ENCODE data around the gene NOM1.

NOM1 gene

DNA sequence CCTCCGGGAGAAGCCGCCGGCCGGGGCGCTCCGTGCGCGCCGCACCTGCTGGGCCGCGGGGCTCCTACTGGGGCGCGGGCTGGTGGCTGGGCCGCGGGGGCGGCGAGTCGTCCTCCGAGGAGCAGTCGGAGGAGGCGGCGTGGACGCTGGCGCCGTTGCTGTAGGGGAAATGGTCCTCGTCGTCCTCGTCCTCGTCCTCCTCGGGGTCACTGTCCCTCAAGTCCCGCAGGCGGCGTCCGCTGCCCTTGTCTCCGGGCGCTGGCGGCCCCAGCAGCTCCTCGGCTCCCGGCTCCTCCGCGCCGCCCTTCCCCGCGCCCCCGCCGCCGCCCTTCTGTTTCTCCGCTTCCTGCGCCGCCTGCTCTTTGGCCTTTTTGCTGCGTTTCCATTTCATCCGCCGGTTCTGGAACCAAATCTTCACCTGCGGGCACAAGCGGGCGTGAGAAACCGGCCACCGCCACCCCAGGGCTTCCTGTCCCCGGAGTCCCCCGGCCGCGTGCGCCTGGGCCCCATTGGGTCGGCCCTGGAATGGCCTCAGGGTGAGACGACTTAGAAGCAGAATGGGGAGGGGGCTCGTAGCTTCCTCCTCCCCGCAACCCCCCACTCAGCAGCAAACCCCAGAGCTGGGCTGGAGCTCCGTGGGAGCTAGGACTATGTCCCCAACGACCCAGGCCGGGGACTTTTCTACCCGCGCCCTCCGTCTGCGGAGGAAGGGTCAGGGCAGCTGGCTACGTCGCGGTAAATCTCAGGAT is 56.1 kb downstream of the NOM1 start:
- H3K27ac ChIP-seq, result no peak overlapping the region
- TF ChIP-seq, protein P1, sequence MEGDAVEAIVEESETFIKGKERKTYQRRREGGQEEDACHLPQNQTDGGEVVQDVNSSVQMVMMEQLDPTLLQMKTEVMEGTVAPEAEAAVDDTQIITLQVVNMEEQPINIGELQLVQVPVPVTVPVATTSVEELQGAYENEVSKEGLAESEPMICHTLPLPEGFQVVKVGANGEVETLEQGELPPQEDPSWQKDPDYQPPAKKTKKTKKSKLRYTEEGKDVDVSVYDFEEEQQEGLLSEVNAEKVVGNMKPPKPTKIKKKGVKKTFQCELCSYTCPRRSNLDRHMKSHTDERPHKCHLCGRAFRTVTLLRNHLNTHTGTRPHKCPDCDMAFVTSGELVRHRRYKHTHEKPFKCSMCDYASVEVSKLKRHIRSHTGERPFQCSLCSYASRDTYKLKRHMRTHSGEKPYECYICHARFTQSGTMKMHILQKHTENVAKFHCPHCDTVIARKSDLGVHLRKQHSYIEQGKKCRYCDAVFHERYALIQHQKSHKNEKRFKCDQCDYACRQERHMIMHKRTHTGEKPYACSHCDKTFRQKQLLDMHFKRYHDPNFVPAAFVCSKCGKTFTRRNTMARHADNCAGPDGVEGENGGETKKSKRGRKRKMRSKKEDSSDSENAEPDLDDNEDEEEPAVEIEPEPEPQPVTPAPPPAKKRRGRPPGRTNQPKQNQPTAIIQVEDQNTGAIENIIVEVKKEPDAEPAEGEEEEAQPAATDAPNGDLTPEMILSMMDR (conservative IDR thresholded peaks at IDR 0.05), result no peak
- TF ChIP-seq ZFX (IDR thresholded peaks at IDR 0.05), result no peak

DNA sequence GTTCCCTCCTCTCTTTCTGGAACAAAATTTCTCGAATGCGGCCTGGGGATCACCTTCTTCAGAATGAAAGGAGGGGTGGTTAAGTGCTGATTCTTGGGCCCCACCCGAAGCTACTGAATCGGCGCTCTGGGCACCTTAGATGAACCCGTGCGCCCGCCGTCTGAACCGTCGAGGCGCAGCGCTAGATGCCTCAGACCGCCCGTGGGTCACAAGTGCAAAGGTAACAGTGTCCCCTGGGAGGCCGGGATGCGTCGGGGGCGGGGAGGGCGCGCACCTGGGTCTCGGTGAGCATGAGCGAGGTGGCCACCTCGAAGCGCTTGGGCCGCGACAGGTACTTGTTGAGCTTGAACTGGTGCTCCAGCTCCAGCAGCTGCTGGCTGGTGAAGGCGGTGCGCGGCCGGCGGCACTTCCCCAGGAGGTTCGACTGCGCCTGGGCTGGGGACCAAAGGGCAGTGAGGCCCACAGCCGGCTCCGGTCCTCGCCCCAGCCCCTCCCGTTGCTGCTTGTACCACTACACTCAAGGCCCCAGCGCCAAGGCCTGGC is 56.8 kb downstream of the NOM1 start:
- TF ChIP-seq ZFX (IDR thresholded peaks at IDR 0.05), result no peak
- TF ChIP-seq, protein P1 (conservative IDR thresholded peaks at IDR 0.05), result no peak
- H3K27ac ChIP-seq, result peak overlapping the region; percentile 73; the same call in 1 of the 2 replicates

DNA sequence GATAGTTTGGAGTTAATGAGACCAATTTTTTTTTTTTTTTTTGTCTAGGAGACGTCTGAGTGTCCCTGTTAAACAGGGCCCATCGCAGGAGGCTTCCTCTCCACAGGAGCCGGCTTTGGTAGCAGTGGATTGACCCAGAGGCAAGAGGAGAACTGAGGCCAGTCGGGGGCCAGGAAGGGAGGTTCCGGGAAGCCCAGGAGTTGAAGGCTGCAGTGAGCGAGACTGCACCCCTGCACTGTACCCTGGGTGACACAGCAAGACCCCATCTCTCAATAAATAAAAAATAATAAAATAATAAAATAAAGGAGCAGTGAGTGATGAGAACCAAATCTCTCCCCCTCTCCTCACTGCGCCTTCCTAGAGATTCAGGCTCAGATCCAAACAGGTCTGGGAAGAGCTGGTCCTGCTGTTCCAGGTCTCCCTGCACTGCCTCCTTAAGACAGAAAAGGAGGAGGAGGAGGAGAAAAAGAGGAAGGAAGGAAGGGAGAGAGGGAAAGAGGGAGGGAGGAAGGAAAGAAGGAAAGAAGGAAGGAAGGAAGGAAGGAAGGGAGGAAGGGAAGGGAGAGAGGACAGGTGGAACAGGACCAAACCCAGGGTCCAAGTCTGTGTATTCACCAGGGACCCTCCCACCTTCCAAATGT is 57.4 kb downstream of the NOM1 start:
- TF ChIP-seq, protein P1 (conservative IDR thresholded peaks at IDR 0.05), result no peak
- no peak for TF ChIP-seq ZFX (IDR thresholded peaks at IDR 0.05)
- peak overlapping the region; percentile 73 for H3K27ac ChIP-seq

DNA sequence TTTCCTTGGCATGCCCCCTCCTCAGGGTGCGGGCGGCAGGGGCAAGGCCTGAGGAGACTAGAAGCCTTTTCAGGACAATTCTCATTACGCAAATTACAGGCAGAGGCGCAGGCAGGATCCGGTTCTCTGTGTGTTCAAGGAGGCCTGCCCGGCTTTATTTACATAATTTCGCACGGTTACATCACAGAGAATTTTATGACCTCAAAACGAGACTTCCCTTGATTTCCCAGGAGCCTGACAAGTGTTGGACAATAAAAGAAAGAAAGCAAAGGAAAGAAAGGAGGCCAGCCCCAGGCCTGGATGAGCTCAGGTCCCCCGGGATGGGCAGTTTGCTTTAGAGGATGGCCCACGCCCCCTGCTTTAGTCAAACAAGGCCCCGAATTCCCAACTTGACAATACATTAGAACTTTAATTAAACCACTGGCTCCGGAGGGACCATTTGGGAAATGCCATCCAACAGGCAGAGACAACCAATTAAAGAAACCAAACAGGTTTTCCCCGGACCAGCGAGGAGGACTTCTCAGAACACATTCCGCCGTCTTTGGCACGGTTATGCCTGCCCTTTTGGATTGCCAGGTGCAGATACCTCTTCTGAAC is 58.1 kb downstream of the NOM1 start:
- TF ChIP-seq, protein P1 (conservative IDR thresholded peaks at IDR 0.05), result no peak
- H3K27ac ChIP-seq, result peak overlapping the region; percentile 73

DNA sequence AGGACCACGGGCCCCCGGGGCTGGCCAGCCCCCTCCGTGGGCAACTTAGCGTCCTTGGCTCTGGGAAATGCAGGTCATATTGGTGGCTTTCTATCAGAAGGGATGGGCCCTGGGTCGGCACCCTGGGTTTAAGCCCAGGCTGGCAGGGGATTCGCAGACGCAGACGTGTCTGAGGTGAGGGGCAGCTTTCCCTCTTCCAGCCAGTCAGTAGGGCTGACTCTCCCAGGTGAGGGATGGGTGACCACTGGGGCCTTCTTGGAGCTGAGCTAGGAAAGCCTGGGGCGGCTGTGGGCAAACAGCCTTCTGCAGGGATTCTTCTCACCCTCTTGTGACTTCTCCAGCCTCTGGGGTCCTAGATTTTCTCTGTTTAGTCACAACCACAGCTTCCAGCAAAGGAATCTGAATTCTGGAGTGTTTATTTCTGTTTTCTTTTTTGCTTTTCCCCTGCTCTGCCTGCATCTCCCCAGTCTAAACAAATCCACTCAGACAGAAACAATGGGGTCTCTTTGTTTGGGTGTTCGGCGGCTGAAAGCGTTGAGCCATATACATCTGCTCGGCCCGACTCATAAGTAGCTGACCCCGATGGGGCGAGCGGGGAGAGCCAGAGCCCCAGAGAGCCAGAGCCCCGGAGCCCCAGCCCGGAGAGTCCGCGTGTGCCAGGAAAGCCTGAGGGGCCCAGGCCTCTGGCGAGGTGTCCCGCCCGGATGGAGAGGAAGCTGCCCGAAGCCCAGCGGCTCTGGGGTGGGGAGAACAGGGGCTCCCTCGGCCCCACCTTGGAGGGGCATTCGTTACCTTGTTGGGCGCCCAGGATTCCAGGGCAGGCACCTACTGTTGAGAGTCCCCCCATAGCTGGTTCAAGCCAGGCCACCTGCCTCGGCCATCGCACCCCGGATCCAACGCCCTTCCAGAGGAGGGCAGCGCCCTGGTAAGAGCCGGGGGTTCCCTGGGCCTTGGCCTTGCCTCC is 59.0 kb downstream of the NOM1 start:
- TF ChIP-seq, protein P1 (conservative IDR thresholded peaks at IDR 0.05), result no peak
- TF ChIP-seq ZFX (IDR thresholded peaks at IDR 0.05), result no peak
- peak overlapping the region; percentile 73 for H3K27ac ChIP-seq

DNA sequence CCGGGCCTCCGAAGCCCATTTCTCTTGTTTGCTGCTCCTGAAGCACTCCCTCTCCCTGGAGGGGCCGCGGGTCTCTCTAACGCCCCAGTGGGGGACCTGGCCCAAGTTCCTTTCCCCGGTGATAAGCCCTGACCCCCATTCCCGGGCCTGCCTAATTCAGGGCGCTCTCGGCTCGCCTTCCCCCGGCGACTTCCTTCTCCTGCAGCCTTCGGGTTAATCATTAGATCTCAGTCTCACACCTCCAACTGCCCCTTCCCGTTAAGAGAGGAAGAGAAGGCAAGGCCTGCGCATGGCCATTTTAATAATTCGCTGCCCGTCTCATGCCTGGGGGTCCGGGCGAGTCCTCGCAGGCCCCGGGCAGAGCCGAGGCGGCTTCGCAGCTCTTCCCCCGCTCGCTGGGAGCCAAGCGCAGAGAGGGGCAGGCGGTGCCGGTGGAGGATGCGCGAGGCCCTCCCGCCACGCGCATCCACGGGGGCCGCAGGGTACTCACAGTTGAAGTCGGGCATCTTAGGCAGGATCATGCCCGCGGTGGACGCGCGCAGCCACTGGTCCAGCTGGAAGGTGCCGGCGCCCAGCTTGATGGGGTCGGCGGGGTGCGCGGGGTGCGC is 59.8 kb downstream of the NOM1 start:
- H3K27ac ChIP-seq, result peak overlapping the region; percentile 73
- TF ChIP-seq, protein P1 (conservative IDR thresholded peaks at IDR 0.05), result no peak
- TF ChIP-seq ZFX (IDR thresholded peaks at IDR 0.05), result peak; percentile 25; the same call in 1 of the 2 replicates

Measured in C4-2B (cell line).